A673 (cell line): ENCODE measurements around the gene STARD9. TPM values are rescaled to one million over a fixed set of nuclear protein-coding genes. Genes with fewer than 3 reads are reported as not detected.

Experiments
- BruUV-seq: library from RNA; stranded (reverse); fragments of 400-500 nt; replicated peaks from 2 replicates; lab custom pipeline; 2021; lab: Mats Ljungman, UMichigan
- CTCF ChIA-PET: fragments of 300-600 bp; sonication (Branson Sonifier 250); formaldehyde crosslinking; loops from one replicate; lab custom pipeline; 2022; ENCODE audit warnings: antibody characterized with exemption; lab: Charles Lee
- POLR2A ChIA-PET: fragments of 300-600 bp; sonication (Branson Sonifier 250); formaldehyde crosslinking; loops from one replicate; lab custom pipeline; 2022; ENCODE audit warnings: antibody characterized with exemption; ENCODE audit not compliant: low non-redundant PET; lab: Charles Lee
- DNase-seq: peaks from one replicate; pipeline ENCODE4 v3.0.0-alpha.2; 2015; ENCODE audit warnings: low spot score
- H3K27ac ChIP-seq: fragments of 200-600 bp; sonication (generic); 2 replicates; pipeline ENCODE4 v1.5.1; 2016; ENCODE audit warnings: mixed run types, low read depth, mild to moderate bottlenecking, mixed read lengths, antibody characterized with exemption, low read length; ENCODE audit not compliant: poor library complexity, severe bottlenecking
- H3K27me3 ChIP-seq: fragments of 200-600 bp; sonication (generic); replicated peaks from 2 replicates; pipeline ENCODE4 v1.6.1; 2017; ENCODE audit warnings: mixed run types, low read depth, mild to moderate bottlenecking, mixed read lengths, antibody characterized with exemption, low read length; ENCODE audit not compliant: insufficient read depth, poor library complexity
- H3K36me3 ChIP-seq: fragments of 200-600 bp; sonication (generic); 2 replicates; pipeline ENCODE4 v1.6.1; 2016; ENCODE audit warnings: mixed run types, mild to moderate bottlenecking, mixed read lengths, antibody characterized with exemption, low read length; ENCODE audit not compliant: insufficient read depth, poor library complexity, severe bottlenecking
- H3K4me1 ChIP-seq: fragments of 200-600 bp; sonication (generic); 2 replicates; pipeline ENCODE4 v1.6.1; 2017; ENCODE audit warnings: mixed run types, mild to moderate bottlenecking, mixed read lengths, antibody characterized with exemption, low read length; ENCODE audit not compliant: insufficient read depth, poor library complexity, severe bottlenecking
- H3K4me3 ChIP-seq: fragments of 200-600 bp; sonication (generic); 2 replicates; pipeline ENCODE4 v1.5.1; 2016; ENCODE audit warnings: low read depth, mixed run types, mild to moderate bottlenecking, mixed read lengths, low read length; ENCODE audit not compliant: poor library complexity, severe bottlenecking
- H3K9me3 ChIP-seq: fragments of 200-600 bp; sonication (generic); 2 replicates; pipeline ENCODE4 v1.6.1; 2016; ENCODE audit warnings: mixed run types, low read depth, mild to moderate bottlenecking, mixed read lengths, antibody characterized with exemption, low read length; ENCODE audit not compliant: poor library complexity, severe bottlenecking
- CTCF ChIP-seq: fragments of 300-800, 200-600 bp; sonication (generic); conservative IDR thresholded peaks from 2 replicates; pipeline ENCODE4 v1.5.1; 2017; ENCODE audit warnings: low read depth, mild to moderate bottlenecking, antibody characterized with exemption, low read length, moderate library complexity, mixed read lengths
- EZH2 ChIP-seq: fragments of 200-600 bp; sonication (generic); IDR thresholded peaks from 2 replicates; pipeline ENCODE4 v1.6.1; 2017; ENCODE audit warnings: borderline replicate concordance, low read depth, mild to moderate bottlenecking, mixed read lengths, antibody characterized with exemption, low read length; ENCODE audit not compliant: poor library complexity, severe bottlenecking
- intact Hi-C: fragments of 100-400 bp; cut with micrococcal nuclease; formaldehyde crosslinking; loops from one replicate; pipeline ENCODE4 v1.10.0; 2022; ENCODE audit not compliant: unreplicated experiment
- total RNA-seq: library from RNA; stranded (reverse); gene quantifications from 2 replicates; pipeline ENCODE4 v1.2.3, GENCODE V29; 2021

Gene STARD9
- total RNA-seq, 1 experiment from 2014 or later, result 12.0 TPM

- TF ChIP-seq EZH2 (no peak), CTCF (no peak)
- no peak overlapping the region for H3K27ac ChIP-seq
- CTCF ChIA-PET, result no interaction called here
- peaks cover 37% of the 10 kb centered on the region for H3K36me3 ChIP-seq
- no peak for DNase-seq
- BruUV-seq, result no TSS peak
- POLR2A ChIA-PET, result no interaction called here
- no peak overlapping the region for H3K4me3 ChIP-seq
- intact Hi-C loops, result no loop called here
- no peaks in the 10 kb centered on the region for H3K27me3 ChIP-seq
- no peaks in the 10 kb centered on the region for H3K4me1 ChIP-seq
- no peaks in the 10 kb centered on the region for H3K9me3 ChIP-seq
These were observed 16.7 kb upstream of the STARD9 start for GRCh38 chr15:42558739-42559138.

GRCh38 chr15:42576040-42576594, 711 bp downstream of the STARD9 start:
- peaks cover 12% of the 10 kb centered on the region for H3K4me1 ChIP-seq

GRCh38 chr15:42576776-42577175, 1.4 kb downstream of the STARD9 start:
- H3K9me3 ChIP-seq, result no peaks in the 10 kb centered on the region
- no peak overlapping the region for H3K27ac ChIP-seq
- ChIA-PET POLR2A (no interaction called here), CTCF (no interaction called here)
- no peaks in the 10 kb centered on the region for H3K36me3 ChIP-seq
- TSS peak; percentile 37 for BruUV-seq
- no peaks in the 10 kb centered on the region for H3K27me3 ChIP-seq
- peaks cover 17% of the 10 kb centered on the region for H3K4me1 ChIP-seq
- intact Hi-C loops, result no loop called here
- TF ChIP-seq CTCF (no peak), EZH2 (no peak)
- peak overlapping the region; percentile 88 for H3K4me3 ChIP-seq
- DNase-seq, result no peak

More at GRCh38 chr15:42576040-42576594, 711 bp downstream of the STARD9 start:
- H3K4me3 ChIP-seq, result peak overlapping the region; percentile 88
- DNase-seq, result no peak
- BruUV-seq, result no TSS peak
- no peaks in the 10 kb centered on the region for H3K36me3 ChIP-seq
- H3K9me3 ChIP-seq, result no peaks in the 10 kb centered on the region
- ChIA-PET CTCF (no interaction called here), POLR2A (interaction anchor here (0.6 to 1.2 kb wide), 3 partner anchors 12 to 432 kb away, joined by 4 to 8 read pairs (median 4); no protein-coding TSS in a partner anchor)
- intact Hi-C loops, result no loop called here
- TF ChIP-seq CTCF, result no peak
- TF ChIP-seq EZH2, result no peak
- H3K27me3 ChIP-seq, result no peaks in the 10 kb centered on the region
- H3K27ac ChIP-seq, result peak overlapping the region; percentile 82
